GM12801 (cell line): ENCODE measurements around the gene MYO5A.

Experiments
- CTCF ChIP-seq: IDR thresholded peaks from one replicate; pipeline ENCODE4 v1.5.1; 2011; ENCODE audit warnings: control low read depth; ENCODE audit not compliant: insufficient read length; ENCODE audit errors: extremely low read depth

The MYO5A gene

GRCh38 chr15:52517014-52517413, 11.7 kb downstream of the MYO5A start:
- TF ChIP-seq CTCF = no peak

GRCh38 chr15:52515343-52515742, 13.3 kb downstream of the MYO5A start:
- TF ChIP-seq CTCF = no peak

GRCh38 chr15:52514482-52514881, 14.2 kb downstream of the MYO5A start:
- TF ChIP-seq CTCF = no peak

GRCh38 chr15:52511084-52511483, 17.6 kb downstream of the MYO5A start:
- no peak for TF ChIP-seq CTCF

GRCh38 chr15:52509500-52510245, 19.0 kb downstream of the MYO5A start:
- no peak for TF ChIP-seq CTCF

GRCh38 chr15:52506549-52506948, 22.1 kb downstream of the MYO5A start:
- no peak for TF ChIP-seq CTCF

GRCh38 chr15:52505151-52505550, 23.5 kb downstream of the MYO5A start:
- no peak for TF ChIP-seq CTCF
